Liver (tissue), 9 donors: ENCODE data around the gene EPX. TPM values are rescaled to one million over a fixed set of nuclear protein-coding genes. Genes with fewer than 3 reads are reported as not detected.

ENCODE experiments used
- DNase-seq: peaks from one replicate; pipeline ENCODE4 v3.0.0-alpha.2; 2017; ENCODE audit warnings: low spot score
- H3K27ac ChIP-seq, 2 donors: one replicate each; pipeline ENCODE4 v1.7.0; 2013; ENCODE audit warnings: inconsistent platforms in 2 of 2, low read length in 2 of 2, control low read depth in 1 of 2, low read depth in 1 of 2, mild to moderate bottlenecking in 1 of 2
- H3K27me3 ChIP-seq, 4 donors: one replicate each; pipeline versions ENCODE4 v1.6.1 to v1.7.0; 2013; ENCODE audit warnings: low read length in 3 of 4, inconsistent platforms in 1 of 4, mild to moderate bottlenecking in 1 of 4, moderate library complexity in 1 of 4; ENCODE audit not compliant: control insufficient read depth in 4 of 4, insufficient read depth in 4 of 4
- H3K36me3 ChIP-seq, 4 donors: one replicate each; pipeline versions ENCODE4 v1.6.1 to v1.7.0; 2013; ENCODE audit warnings: low read length in 3 of 4, mild to moderate bottlenecking in 3 of 4, low read depth in 1 of 4, moderate library complexity in 1 of 4; ENCODE audit not compliant: control insufficient read depth in 4 of 4, insufficient read depth in 3 of 4
- H3K4me1 ChIP-seq, 4 donors: one replicate each; pipeline versions ENCODE4 v1.6.1 to v1.7.0; 2013; ENCODE audit warnings: low read length in 3 of 4, mild to moderate bottlenecking in 3 of 4, moderate library complexity in 1 of 4; ENCODE audit not compliant: control insufficient read depth in 4 of 4, insufficient read depth in 4 of 4
- H3K4me3 ChIP-seq, 3 donors: one replicate each; pipeline versions ENCODE4 v1.6.1 to v1.7.0; 2013; ENCODE audit warnings: low read length in 3 of 3, control low read depth in 1 of 3, low read depth in 1 of 3, mild to moderate bottlenecking in 1 of 3
- H3K9ac ChIP-seq, 2 donors: one replicate each; pipeline ENCODE4 v1.7.0; 2013; ENCODE audit warnings: low read length in 2 of 2, mild to moderate bottlenecking in 2 of 2, moderate library complexity in 2 of 2, control low read depth in 1 of 2, low read depth in 1 of 2
- H3K9me3 ChIP-seq, 4 donors: one replicate each; pipeline versions ENCODE4 v1.6.1 to v1.7.0; 2013; ENCODE audit warnings: low read length in 3 of 4; ENCODE audit not compliant: control insufficient read depth in 4 of 4
- EGR1 ChIP-seq, 2 donors: IDR thresholded peaks; 2 replicates each; pipeline ENCODE4 v1.6.1; 2016 to 2018; ENCODE audit warnings: antibody characterized with exemption in 2 of 2, low read depth in 2 of 2
- FOXA1 ChIP-seq: IDR thresholded peaks from 2 replicates; pipeline ENCODE4 v1.6.1; 2016; ENCODE audit warnings: antibody characterized with exemption
- FOXA2 ChIP-seq: IDR thresholded peaks from 2 replicates; pipeline ENCODE4 v1.6.1; 2016; ENCODE audit warnings: antibody characterized with exemption
- GABPA ChIP-seq, 2 donors: IDR thresholded peaks in 1 of 2; conservative IDR thresholded peaks in 1 of 2; 2 replicates each; pipeline ENCODE4 v1.6.1; 2016; ENCODE audit warnings: antibody characterized with exemption in 2 of 2, mild to moderate bottlenecking in 1 of 2, moderate library complexity in 1 of 2
- HNF4A ChIP-seq, 2 donors: conservative IDR thresholded peaks; 2 replicates each; pipeline ENCODE4 v1.6.1; 2016; ENCODE audit warnings: antibody characterized with exemption in 2 of 2, mild to moderate bottlenecking in 2 of 2
- NR2F2 ChIP-seq: IDR thresholded peaks from 2 replicates; pipeline ENCODE4 v1.6.1; 2016; ENCODE audit warnings: antibody characterized with exemption
- RAD21 ChIP-seq, 2 donors: IDR thresholded peaks; 2 replicates each; pipeline ENCODE4 v1.6.1; 2016; ENCODE audit warnings: antibody characterized with exemption in 2 of 2, mild to moderate bottlenecking in 2 of 2
- RXRA ChIP-seq, 2 donors: IDR thresholded peaks; 2 replicates each; pipeline ENCODE4 v1.6.1; 2017 to 2018; ENCODE audit warnings: antibody characterized with exemption in 2 of 2, mild to moderate bottlenecking in 1 of 2
- SP1 ChIP-seq: IDR thresholded peaks from 2 replicates; pipeline ENCODE4 v1.6.1; 2018; ENCODE audit warnings: antibody characterized with exemption, mild to moderate bottlenecking
- TAF1 ChIP-seq: conservative IDR thresholded peaks from 2 replicates; pipeline ENCODE4 v1.6.1; 2016; ENCODE audit warnings: antibody characterized with exemption, mild to moderate bottlenecking
- YY1 ChIP-seq: IDR thresholded peaks from 2 replicates; pipeline ENCODE4 v1.6.1; 2016; ENCODE audit warnings: antibody characterized with exemption, mild to moderate bottlenecking
- WGBS: extraction: QIAGEN DNeasy Blood & Tissue Kit; methylation state at CpG from one replicate; pipeline ENCODE4 v1.1.7; 2013; 5-methylcytosine and 5-hydroxymethylcytosine counted together
- polyA plus RNA-seq, 2 donors: library from polyadenylated mRNA; stranded (reverse) in 1 of 2; unstranded in 1 of 2; fragments of 200-250 nt in 1 of 2; fragments of >200 nt in 1 of 2; fragmentation: Nextera tagmentation in 1 of 2; extraction: Ambion mirVana in 1 of 2; gene quantifications; one replicate each; pipeline versions ENCODE4 v1.2.1 to v1.2.3, GENCODE V29; 2013 to 2015
- total RNA-seq, 2 donors: library from RNA; depleted of rRNA; stranded (reverse); fragments of >200 nt; gene quantifications; one replicate each; pipeline ENCODE4 v1.2.3, GENCODE V29; 2014
- TF ChIP-seq, protein P1 (sequence below): IDR thresholded peaks from 2 replicates; pipeline ENCODE4 v1.6.1; 2016; ENCODE audit warnings: antibody characterized with exemption
- TF ChIP-seq, protein P2 (sequence below): IDR thresholded peaks from 2 replicates; pipeline ENCODE4 v1.6.1; 2016; ENCODE audit warnings: antibody characterized with exemption
- donor health status: healthy.
- donor health status: healthy.
- donor health status: healthy.
- donor health status: healthy.
- donor health status: healthy.

Gene EPX
- total and polyA plus RNA-seq, 4 donors = 0.09 to 10.0 TPM; not detected in 2

GRCh38 chr17:58224315-58224714 is 31.8 kb downstream of the EPX start (continued):
- TF ChIP-seq, protein P1, sequence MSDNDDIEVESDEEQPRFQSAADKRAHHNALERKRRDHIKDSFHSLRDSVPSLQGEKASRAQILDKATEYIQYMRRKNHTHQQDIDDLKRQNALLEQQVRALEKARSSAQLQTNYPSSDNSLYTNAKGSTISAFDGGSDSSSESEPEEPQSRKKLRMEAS = no peak
- TF ChIP-seq GABPA (IDR thresholded peaks at IDR 0.05 in 1 of 2, conservative IDR thresholded peaks at IDR 0.05 in 1 of 2) (no peak), RXRA (IDR thresholded peaks at IDR 0.05) (no peak), YY1 (no peak)

DNA sequence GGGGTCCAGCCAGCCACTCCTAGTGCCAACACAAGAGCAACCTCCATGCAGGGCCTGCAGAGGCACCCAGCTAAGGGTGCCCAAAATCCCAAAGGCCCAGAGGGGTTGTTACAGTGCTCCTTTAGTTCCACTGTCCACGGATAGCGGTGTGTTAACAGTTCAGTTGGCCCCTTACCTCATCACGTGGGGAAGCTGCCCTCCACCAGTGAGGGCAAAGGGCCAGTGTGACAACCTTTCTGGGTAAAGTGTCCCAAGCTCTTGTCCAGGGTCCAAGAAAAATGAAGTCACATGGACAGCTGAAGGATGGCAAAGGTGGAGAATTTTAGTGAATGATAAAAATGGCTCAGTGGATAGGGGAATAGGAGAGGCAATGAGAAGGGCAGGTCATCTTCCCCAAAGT is 35.2 kb downstream of the EPX start:
- Histone ChIP-seq H3K27me3 (no peaks in the 10 kb centered on the region), H3K9ac (no peak overlapping the region), H3K4me1 (no peaks in the 10 kb centered on the region), H3K4me3 (no peak overlapping the region), H3K9me3 (no peaks in the 10 kb centered on the region), H3K27ac (no peak overlapping the region), H3K36me3 (no peaks in the 10 kb centered on the region)
- TF ChIP-seq NR2F2 (no peak), SP1 (no peak), HNF4A (conservative IDR thresholded peaks at IDR 0.05) (peak; percentile 39 to 55), TAF1 (no peak), RXRA (IDR thresholded peaks at IDR 0.05) (no peak), RAD21 (IDR thresholded peaks at IDR 0.05) (no peak)
- TF ChIP-seq, protein P1 = no peak
- 43% methylated on average over 3 of the region's 3 CpGs for WGBS
- no peak for DNase-seq

DNA sequence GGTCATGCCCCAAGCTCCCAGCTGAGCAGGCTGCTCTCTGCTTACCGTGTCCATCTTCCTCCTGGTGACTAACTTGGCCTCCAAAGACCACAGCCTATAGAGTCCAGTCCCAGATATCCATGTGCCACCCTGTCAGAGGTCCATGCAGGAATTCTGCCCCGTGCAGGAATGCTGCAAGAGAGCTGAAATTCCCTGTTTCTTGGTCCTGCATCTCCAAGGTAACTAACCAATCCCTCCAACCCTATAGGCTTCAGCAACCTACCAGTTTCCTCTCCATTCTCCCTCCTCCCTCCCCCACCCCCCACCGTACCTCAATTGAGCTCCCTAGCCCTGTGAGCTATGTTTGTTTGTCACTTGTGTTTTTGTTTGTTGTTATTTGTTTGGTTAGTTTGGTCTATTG is 36.2 kb downstream of the EPX start:
- TF ChIP-seq YY1 (no peak), RXRA (IDR thresholded peaks at IDR 0.05) (no peak), FOXA2 (no peak), SP1 (no peak), EGR1 (IDR thresholded peaks at IDR 0.05; ENCODE audit: low read depth in 2 of 2) (no peak)
- TF ChIP-seq, protein P1 = no peak
- no peak overlapping the region for H3K27ac ChIP-seq

GRCh38 chr17:58229384-58229783 is 36.9 kb downstream of the EPX start:
- 80% methylated on average over 1 of the region's 1 CpG for WGBS
- TF ChIP-seq RXRA (IDR thresholded peaks at IDR 0.05) = no peak
- TF ChIP-seq, protein P2, sequence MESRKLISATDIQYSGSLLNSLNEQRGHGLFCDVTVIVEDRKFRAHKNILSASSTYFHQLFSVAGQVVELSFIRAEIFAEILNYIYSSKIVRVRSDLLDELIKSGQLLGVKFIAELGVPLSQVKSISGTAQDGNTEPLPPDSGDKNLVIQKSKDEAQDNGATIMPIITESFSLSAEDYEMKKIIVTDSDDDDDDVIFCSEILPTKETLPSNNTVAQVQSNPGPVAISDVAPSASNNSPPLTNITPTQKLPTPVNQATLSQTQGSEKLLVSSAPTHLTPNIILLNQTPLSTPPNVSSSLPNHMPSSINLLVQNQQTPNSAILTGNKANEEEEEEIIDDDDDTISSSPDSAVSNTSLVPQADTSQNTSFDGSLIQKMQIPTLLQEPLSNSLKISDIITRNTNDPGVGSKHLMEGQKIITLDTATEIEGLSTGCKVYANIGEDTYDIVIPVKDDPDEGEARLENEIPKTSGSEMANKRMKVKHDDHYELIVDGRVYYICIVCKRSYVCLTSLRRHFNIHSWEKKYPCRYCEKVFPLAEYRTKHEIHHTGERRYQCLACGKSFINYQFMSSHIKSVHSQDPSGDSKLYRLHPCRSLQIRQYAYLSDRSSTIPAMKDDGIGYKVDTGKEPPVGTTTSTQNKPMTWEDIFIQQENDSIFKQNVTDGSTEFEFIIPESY = no peak
- no peak for TF ChIP-seq FOXA1
- TF ChIP-seq HNF4A (conservative IDR thresholded peaks at IDR 0.05) = no peak

More for the DNA sequence above, 36.2 kb downstream of the EPX start:
- Histone ChIP-seq H3K36me3 (no peaks in the 10 kb centered on the region), H3K4me3 (no peak overlapping the region), H3K27me3 (no peaks in the 10 kb centered on the region), H3K9me3 (no peaks in the 10 kb centered on the region), H3K4me1 (no peaks in the 10 kb centered on the region), H3K9ac (no peak overlapping the region)
- WGBS = 43% methylated on average over 3 of the region's 3 CpGs
- no peak for DNase-seq

More at GRCh38 chr17:58229384-58229783, 36.9 kb downstream of the EPX start:
- no peak overlapping the region for H3K27ac ChIP-seq
- no peaks in the 10 kb centered on the region for H3K27me3 ChIP-seq
- no peaks in the 10 kb centered on the region for H3K4me1 ChIP-seq
- no peak overlapping the region for H3K9ac ChIP-seq
- H3K36me3 ChIP-seq = no peaks in the 10 kb centered on the region
- H3K9me3 ChIP-seq = no peaks in the 10 kb centered on the region
- DNase-seq = no peak
- no peak overlapping the region for H3K4me3 ChIP-seq
